GM23248 (cell line): ENCODE measurements around the gene SRF. TPM values are rescaled to one million over a fixed set of nuclear protein-coding genes. Genes with fewer than 3 reads are reported as not detected.

Experiments used
- DNase-seq: peaks from one replicate; pipeline ENCODE4 v3.0.0-alpha.2; 2015
- H2AFZ ChIP-seq: fragments of 200-600 bp; sonication (generic); 2 replicates; pipeline ENCODE4 v1.6.1; 2016; ENCODE audit warnings: antibody characterized with exemption
- H3F3A ChIP-seq: fragments of 200-600 bp; sonication (generic); 2 replicates; pipeline ENCODE4 v1.6.1; 2016; ENCODE audit warnings: mild to moderate bottlenecking, antibody characterized with exemption, mixed run types; ENCODE audit not compliant: insufficient read depth
- H3K27ac ChIP-seq: fragments of 200-600 bp; sonication (generic); 2 replicates; pipeline ENCODE4 v1.5.1; 2016; ENCODE audit warnings: mild to moderate bottlenecking
- H3K27me3 ChIP-seq: fragments of 200-600 bp; sonication (generic); replicated peaks from 2 replicates; pipeline ENCODE4 v1.6.1; 2016; ENCODE audit warnings: mild to moderate bottlenecking; ENCODE audit not compliant: insufficient read depth
- H3K36me3 ChIP-seq: fragments of 200-600 bp; sonication (generic); 2 replicates; pipeline ENCODE4 v1.6.1; 2016; ENCODE audit warnings: low read depth, mild to moderate bottlenecking
- H3K4me1 ChIP-seq: fragments of 200-600 bp; sonication (generic); 2 replicates; pipeline ENCODE4 v1.6.1; 2016; ENCODE audit warnings: mild to moderate bottlenecking; ENCODE audit not compliant: insufficient read depth
- H3K4me2 ChIP-seq: fragments of 200-600 bp; sonication (generic); one replicate; pipeline ENCODE4 v1.6.1; 2016; ENCODE audit warnings: mild to moderate bottlenecking; ENCODE audit not compliant: unreplicated experiment
- H3K4me3 ChIP-seq: fragments of 200-600 bp; sonication (generic); 2 replicates; pipeline ENCODE4 v1.5.1; 2016; ENCODE audit warnings: mild to moderate bottlenecking
- H3K79me2 ChIP-seq: fragments of 200-600 bp; sonication (generic); 2 replicates; pipeline ENCODE4 v1.6.1; 2016; ENCODE audit warnings: mild to moderate bottlenecking; ENCODE audit not compliant: insufficient read depth
- H3K9ac ChIP-seq: fragments of 200-600 bp; sonication (generic); 2 replicates; pipeline ENCODE4 v1.6.1; 2016; ENCODE audit warnings: mild to moderate bottlenecking
- H3K9me2 ChIP-seq: fragments of 200-600 bp; sonication (generic); 2 replicates; pipeline ENCODE4 v1.6.1; 2016; ENCODE audit warnings: mixed run types, mild to moderate bottlenecking, moderate library complexity; ENCODE audit not compliant: insufficient read depth
- H3K9me3 ChIP-seq: fragments of 200-600 bp; sonication (generic); one replicate; pipeline ENCODE4 v1.6.1; 2017; ENCODE audit warnings: low read depth
- H4K20me1 ChIP-seq: fragments of 200-600 bp; sonication (generic); 2 replicates; pipeline ENCODE4 v1.6.0; 2016; ENCODE audit not compliant: insufficient read depth
- EZH2 ChIP-seq: fragments of 200-600 bp; sonication (generic); IDR thresholded peaks from 2 replicates; pipeline ENCODE4 v1.6.1; 2018; ENCODE audit warnings: antibody characterized with exemption, mild to moderate bottlenecking; ENCODE audit not compliant: insufficient read depth, poor library complexity, severe bottlenecking
- EZH2phosphoT487 ChIP-seq: fragments of 200-600 bp; sonication (generic); IDR thresholded peaks from 2 replicates; pipeline ENCODE4 v1.6.1; 2018; ENCODE audit warnings: antibody characterized with exemption, moderate library complexity, mild to moderate bottlenecking, low read depth; ENCODE audit not compliant: insufficient read depth
- WGBS, 2 experiments: methylation state at CpG; one replicate each; pipeline ENCODE4 v1.1.6; 2015 to 2017; ENCODE audit warnings: low lambda C conversion rate in 2 of 2, low coverage in 1 of 2; ENCODE audit errors: missing lambda C conversion rate in 2 of 2; 5-methylcytosine and 5-hydroxymethylcytosine counted together
- in situ Hi-C: fragments of 300-500 bp; cut with MboI; formaldehyde crosslinking; loops from 2 replicates; pipeline ENCODE4 v1.15.0; 2020
- polyA plus RNA-seq: library from polyadenylated mRNA; unstranded; fragments of >200 nt; fragmentation: Nextera tagmentation; extraction: Ambion mirVana; gene quantifications from 2 replicates; pipeline ENCODE4 v1.2.1, GENCODE V29; 2016
- total RNA-seq: library from RNA; depleted of rRNA; stranded (reverse); fragments of >200 nt; shearing (Covaris generic); gene quantifications from 2 replicates; pipeline ENCODE4 v1.2.3, GENCODE V29; 2014

SRF gene
- total and polyA plus RNA-seq, 2 experiments from 2014 or later = 3.3 to 29.6 TPM

GRCh38 chr6:43213431-43213830, 42.4 kb downstream of the SRF start:
- Histone ChIP-seq H3K27me3 (no peaks in the 10 kb centered on the region), H4K20me1 (no peaks in the 10 kb centered on the region), H3K9me2 (no peaks in the 10 kb centered on the region), H3F3A (no peaks in the 10 kb centered on the region), H3K9me3 (no peaks in the 10 kb centered on the region), H3K4me2 (no peak overlapping the region), H3K79me2 (no peaks in the 10 kb centered on the region), H3K4me3 (no peak overlapping the region), H3K27ac (no peak overlapping the region), H3K9ac (no peak overlapping the region), H3K4me1 (no peaks in the 10 kb centered on the region), H3K36me3 (peaks cover 3% of the 10 kb centered on the region; the same call in 1 of the 2 replicates), H2AFZ (no peak overlapping the region)
- WGBS, 2 experiments = 81 to 84% methylated on average over 10 to 11 of the region's 11 CpGs
- TF ChIP-seq EZH2 (no peak), EZH2phosphoT487 (no peak)
- no peak for DNase-seq
- in situ Hi-C loops = no loop called here

GRCh38 chr6:43215066-43215465, 44.0 kb downstream of the SRF start:
- Histone ChIP-seq H3K4me3 (no peak overlapping the region), H3K9me2 (no peaks in the 10 kb centered on the region), H3K9ac (no peak overlapping the region), H3K36me3 (peaks cover 3% of the 10 kb centered on the region; the same call in 1 of the 2 replicates), H3F3A (no peaks in the 10 kb centered on the region), H3K4me2 (no peak overlapping the region), H3K79me2 (no peaks in the 10 kb centered on the region), H3K4me1 (no peaks in the 10 kb centered on the region), H3K27me3 (no peaks in the 10 kb centered on the region), H2AFZ (no peak overlapping the region), H3K27ac (no peak overlapping the region), H3K9me3 (no peaks in the 10 kb centered on the region), H4K20me1 (no peaks in the 10 kb centered on the region)
- TF ChIP-seq EZH2phosphoT487 (no peak), EZH2 (no peak)
- 88 to 98% methylated on average over 8 of the region's 8 CpGs for WGBS, 2 experiments
- DNase-seq = no peak
- in situ Hi-C loops = no loop called here

GRCh38 chr6:43216200-43216599, 45.1 kb downstream of the SRF start:
- in situ Hi-C loops = no loop called here
- Histone ChIP-seq H3K9ac (no peak overlapping the region), H4K20me1 (no peaks in the 10 kb centered on the region), H3F3A (no peaks in the 10 kb centered on the region), H3K4me1 (no peaks in the 10 kb centered on the region), H3K27me3 (no peaks in the 10 kb centered on the region), H3K27ac (no peak overlapping the region), H3K9me2 (no peaks in the 10 kb centered on the region), H3K79me2 (no peaks in the 10 kb centered on the region), H3K4me3 (no peak overlapping the region), H3K36me3 (peaks cover 3% of the 10 kb centered on the region; the same call in 1 of the 2 replicates), H3K4me2 (no peak overlapping the region), H3K9me3 (no peaks in the 10 kb centered on the region), H2AFZ (no peak overlapping the region)
- TF ChIP-seq EZH2 = no peak
- no peak for TF ChIP-seq EZH2phosphoT487
- WGBS, 2 experiments = 92 to 99% methylated on average over 10 to 12 of the region's 12 CpGs
- no peak for DNase-seq

GRCh38 chr6:43217351-43217750, 46.3 kb downstream of the SRF start:
- in situ Hi-C loops = no loop called here
- Histone ChIP-seq H3K9me3 (no peaks in the 10 kb centered on the region), H3K9me2 (no peaks in the 10 kb centered on the region), H3F3A (no peaks in the 10 kb centered on the region), H3K36me3 (peaks cover 3% of the 10 kb centered on the region; the same call in 1 of the 2 replicates), H3K4me1 (no peaks in the 10 kb centered on the region), H3K79me2 (no peaks in the 10 kb centered on the region), H3K9ac (no peak overlapping the region), H3K27me3 (no peaks in the 10 kb centered on the region), H3K4me2 (no peak overlapping the region), H3K27ac (no peak overlapping the region), H3K4me3 (no peak overlapping the region), H4K20me1 (no peaks in the 10 kb centered on the region), H2AFZ (no peak overlapping the region)
- no peak for DNase-seq
- TF ChIP-seq EZH2 (no peak), EZH2phosphoT487 (no peak)
- 72 to 73% methylated on average over 5 of the region's 5 CpGs for WGBS, 2 experiments

- H3K36me3 ChIP-seq = peaks cover 3% of the 10 kb centered on the region; the same call in 1 of the 2 replicates
- H3K4me1 ChIP-seq = no peaks in the 10 kb centered on the region
- H2AFZ ChIP-seq = no peak overlapping the region
- H3K27ac ChIP-seq = no peak overlapping the region
- no peak for TF ChIP-seq EZH2
- TF ChIP-seq EZH2phosphoT487 = no peak
- H3F3A ChIP-seq = no peaks in the 10 kb centered on the region
- H3K9me2 ChIP-seq = no peaks in the 10 kb centered on the region
- DNase-seq = no peak
- no peak overlapping the region for H3K9ac ChIP-seq
- no peaks in the 10 kb centered on the region for H3K9me3 ChIP-seq
- H3K4me2 ChIP-seq = no peak overlapping the region
- no peaks in the 10 kb centered on the region for H3K79me2 ChIP-seq
- H4K20me1 ChIP-seq = no peaks in the 10 kb centered on the region
- in situ Hi-C loops = no loop called here
- WGBS, 2 experiments = 91 to 97% methylated on average over 3 of the region's 3 CpGs
- no peak overlapping the region for H3K4me3 ChIP-seq
- H3K27me3 ChIP-seq = no peaks in the 10 kb centered on the region
These were observed 48.0 kb downstream of the SRF start for GRCh38 chr6:43219119-43219518.
